PC-3 (cell line): ENCODE data around the gene VASN. TPM values are rescaled to one million over a fixed set of nuclear protein-coding genes. Genes with fewer than 3 reads are reported as not detected.

Experiments used
- ATAC-seq: fragments of 200-7000 bp; cut with Tn5 transposase; 2 replicates; pipeline ENCODE4 v1.9.1; 2020; ENCODE audit warnings: mild to moderate bottlenecking, moderate library complexity
- BruUV-seq: library from RNA; stranded (reverse); fragments of 400-500 nt; replicated peaks from 2 replicates; lab custom pipeline; 2021; lab: Mats Ljungman, UMichigan
- CTCF ChIA-PET: fragments of 300-600 bp; sonication (Branson Sonifier 250); formaldehyde crosslinking; loops from one replicate; lab custom pipeline; 2022; ENCODE audit warnings: antibody characterized with exemption; lab: Charles Lee
- POLR2A ChIA-PET: fragments of 300-600 bp; sonication (Branson Sonifier 250); formaldehyde crosslinking; loops from one replicate; lab custom pipeline; 2022; ENCODE audit warnings: antibody characterized with exemption; ENCODE audit not compliant: unreplicated experiment; lab: Charles Lee
- DNase-seq: peaks from one replicate; pipeline ENCODE4 v3.0.0-alpha.2; 2015
- H2AFZ ChIP-seq: fragments of 300-600 bp; sonication (generic); 2 replicates; pipeline ENCODE4 v1.6.0; 2016; ENCODE audit warnings: antibody characterized with exemption, low read length
- H3F3A ChIP-seq: fragments of 300-600 bp; sonication (generic); one replicate; pipeline ENCODE4 v1.6.0; 2017; ENCODE audit warnings: antibody characterized with exemption, low read length, control low read depth, mild to moderate bottlenecking; ENCODE audit not compliant: unreplicated experiment
- H3K27ac ChIP-seq: fragments of 300-600 bp; sonication (generic); 2 replicates; pipeline ENCODE4 v1.5.1; 2016; ENCODE audit warnings: mild to moderate bottlenecking, low read length
- H3K27me3 ChIP-seq: fragments of 300-600 bp; sonication (generic); 2 replicates; pipeline ENCODE4 v1.6.1; 2016; ENCODE audit warnings: low read length, mixed read lengths
- H3K36me3 ChIP-seq: fragments of 300-600 bp; sonication (generic); 2 replicates; pipeline ENCODE4 v1.6.1; 2016; ENCODE audit warnings: low read depth, mixed run types, low read length, mixed read lengths
- H3K4me1 ChIP-seq: fragments of 300-600 bp; sonication (generic); 2 replicates; pipeline ENCODE4 v1.5.1; 2016; ENCODE audit warnings: low read length; ENCODE audit not compliant: insufficient read depth
- H3K4me2 ChIP-seq: fragments of 300-600 bp; sonication (generic); 2 replicates; pipeline ENCODE4 v1.6.0; 2016; ENCODE audit warnings: low read length
- H3K4me3 ChIP-seq: fragments of 300-600 bp; sonication (generic); 2 replicates; pipeline ENCODE4 v1.5.1; 2016; ENCODE audit warnings: mild to moderate bottlenecking, low read length, mixed read lengths
- H3K79me2 ChIP-seq: fragments of 300-600 bp; sonication (generic); 2 replicates; pipeline ENCODE4 v1.6.1; 2017; ENCODE audit warnings: low read length, mixed read lengths
- H3K9ac ChIP-seq: fragments of 300-600 bp; sonication (generic); 2 replicates; pipeline ENCODE4 v1.6.0; 2016; ENCODE audit warnings: mild to moderate bottlenecking, low read length
- H3K9me2 ChIP-seq: fragments of 300-600 bp; sonication (generic); replicated peaks from 2 replicates; pipeline ENCODE4 v1.6.1; 2016; ENCODE audit warnings: mixed run types, low read length, mixed read lengths
- H3K9me3 ChIP-seq: fragments of 300-600 bp; sonication (generic); 2 replicates; pipeline ENCODE4 v1.6.1; 2016; ENCODE audit warnings: low read length, mixed read lengths
- H4K20me1 ChIP-seq: fragments of 300-600 bp; sonication (generic); 2 replicates; pipeline ENCODE4 v1.6.1; 2016; ENCODE audit warnings: low read length, mixed read lengths
- CTCF ChIP-seq: fragments of 300-600 bp; sonication (generic); conservative IDR thresholded peaks from 2 replicates; pipeline ENCODE4 v1.5.1; 2017; ENCODE audit warnings: antibody characterized with exemption, low read depth, mild to moderate bottlenecking, low read length
- EZH2 ChIP-seq: fragments of 300-600 bp; sonication (generic); IDR thresholded peaks from one replicate; pipeline ENCODE4 v1.6.1; 2017; ENCODE audit warnings: antibody characterized with exemption, mild to moderate bottlenecking, low read length; ENCODE audit not compliant: unreplicated experiment
- EZH2phosphoT487 ChIP-seq: fragments of 300-600 bp; sonication (generic); IDR thresholded peaks from 2 replicates; pipeline ENCODE4 v1.6.1; 2018; ENCODE audit warnings: mild to moderate bottlenecking, antibody characterized with exemption, low read length, borderline replicate concordance
- intact Hi-C: fragments of 100-400 bp; cut with micrococcal nuclease; formaldehyde crosslinking; loops from 2 replicates; pipeline ENCODE4 v1.9.0; 2023
- total RNA-seq: library from RNA; depleted of rRNA; stranded (reverse); fragments of >200 nt; gene quantifications from 2 replicates; pipeline ENCODE4 v1.2.3, GENCODE V29; 2014

VASN gene
- total RNA-seq, 1 experiment from 2014 or later: 12.2 TPM

DNA sequence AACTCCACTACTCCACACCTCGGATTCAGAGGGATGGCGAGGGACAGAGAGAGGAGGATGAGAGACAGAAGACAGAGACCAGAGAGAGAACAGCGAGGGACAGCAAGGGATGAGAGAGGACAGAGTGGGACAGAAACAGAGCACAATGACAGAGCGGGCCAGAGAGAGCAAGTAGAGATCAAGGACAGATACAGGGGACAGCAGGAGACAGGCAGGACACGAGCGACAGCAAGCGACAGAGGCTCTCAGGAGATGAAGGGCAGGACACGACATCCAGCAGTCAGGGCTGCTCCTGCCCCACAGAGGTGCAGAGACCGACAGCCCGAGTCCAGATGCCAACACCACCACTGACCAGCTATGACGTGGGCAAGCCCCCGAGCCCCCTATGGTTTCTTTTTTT is 29.9 kb downstream of the VASN start:
- Histone ChIP-seq H3K36me3 (no peaks in the 10 kb centered on the region), H3K9me3 (no peaks in the 10 kb centered on the region), H4K20me1 (no peaks in the 10 kb centered on the region), H3K79me2 (no peaks in the 10 kb centered on the region), H3K4me3 (no peak overlapping the region), H3K9ac (no peak overlapping the region), H3K27ac (no peak overlapping the region), H3K4me2 (no peak overlapping the region), H2AFZ (no peak overlapping the region), H3K4me1 (no peaks in the 10 kb centered on the region), H3K9me2 (no peaks in the 10 kb centered on the region), H3F3A (no peaks in the 10 kb centered on the region), H3K27me3 (no peaks in the 10 kb centered on the region)
- ChIA-PET POLR2A (interaction anchor here (0.6 kb wide), 1 partner anchor 9 kb away, joined by 3 read pairs; no protein-coding TSS in a partner anchor), CTCF (no interaction called here)
- DNase-seq: no peak
- no peak for TF ChIP-seq EZH2phosphoT487
- no peak for TF ChIP-seq EZH2
- no peak for TF ChIP-seq CTCF
- ATAC-seq: no peak
- no TSS peak for BruUV-seq
- intact Hi-C loops: no loop called here

- Histone ChIP-seq H3K9me3 (no peaks in the 10 kb centered on the region), H3K9me2 (no peaks in the 10 kb centered on the region), H4K20me1 (no peaks in the 10 kb centered on the region), H3K4me2 (peak overlapping the region; percentile 57), H3K27ac (no peak overlapping the region), H3K4me3 (peak overlapping the region; percentile 31; the same call in 1 of the 2 replicates), H2AFZ (peak overlapping the region; percentile 47; the same call in 1 of the 2 replicates), H3K4me1 (no peaks in the 10 kb centered on the region), H3K79me2 (no peaks in the 10 kb centered on the region), H3K9ac (no peak overlapping the region), H3K36me3 (no peaks in the 10 kb centered on the region), H3F3A (no peaks in the 10 kb centered on the region), H3K27me3 (no peaks in the 10 kb centered on the region)
- intact Hi-C loops: loop anchor here (2.0 kb wide), 1 partner anchor 44 kb away; no protein-coding TSS in a partner anchor
- CTCF ChIA-PET: interaction anchor here (0.6 to 1.2 kb wide), 6 partner anchors 10 to 51 kb away, joined by 3 to 7 read pairs (median 3); no protein-coding TSS in a partner anchor
- ATAC-seq (peak; percentile 93), DNase-seq (peak; percentile 65)
- no peak for TF ChIP-seq EZH2phosphoT487
- no peak for TF ChIP-seq EZH2
- peak; percentile 88 for TF ChIP-seq CTCF
- BruUV-seq: no TSS peak
- POLR2A ChIA-PET: no interaction called here
These were observed 30.9 kb downstream of the VASN start for GRCh38 chr16:4402439-4403132.
